ENCODE data around the gene WBP2. TPM values are rescaled to one million over a fixed set of nuclear protein-coding genes. Genes with fewer than 3 reads are reported as not detected.

WBP2 gene
- total and polyA plus RNA-seq, 9 of the 15 experiments (the other 6 are each of a cell fraction or from before 2014, with no cell fraction given): 2.2 to 74.3 (median 20.0) TPM

DNA sequence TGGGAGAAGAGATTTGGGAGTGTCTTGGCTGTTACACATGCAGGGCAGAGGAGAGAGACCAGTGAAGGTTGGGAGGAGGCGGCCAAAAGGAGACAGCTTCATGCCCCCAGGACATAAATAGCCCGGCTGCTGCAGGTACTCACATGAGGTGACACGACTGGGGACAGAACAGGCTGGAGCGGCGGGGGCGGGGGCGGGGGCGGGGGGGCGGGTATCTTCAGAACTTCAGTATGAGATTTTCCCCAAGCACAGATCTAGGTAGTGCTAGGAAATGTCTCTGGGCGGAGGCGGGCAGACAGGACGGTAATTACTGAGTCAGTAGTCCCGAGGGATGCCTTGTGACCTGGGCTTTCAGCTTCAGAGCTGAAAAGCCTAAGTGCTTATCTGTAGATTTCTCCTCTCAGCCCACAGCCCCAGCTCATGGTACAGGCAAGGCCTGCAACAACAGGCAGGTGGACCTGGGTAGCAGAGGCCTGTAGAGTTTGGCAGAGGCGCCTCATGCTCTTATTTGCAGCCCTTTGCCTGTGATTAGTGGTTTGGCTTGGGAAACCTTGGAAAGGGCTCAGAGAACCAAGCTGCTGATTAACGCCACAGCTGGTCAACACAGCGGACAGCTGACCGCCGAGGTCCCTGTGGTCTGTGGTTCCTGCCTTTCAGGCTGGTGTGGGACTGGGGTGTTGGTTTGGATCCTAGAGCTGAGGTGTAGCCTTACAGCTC, 46.1 kb downstream of the WBP2 start (continued):
- TF ChIP-seq SPI1 (IDR thresholded peaks at IDR 0.05; ENCODE audit: borderline replicate concordance, low read depth, low read length): no peak

DNA sequence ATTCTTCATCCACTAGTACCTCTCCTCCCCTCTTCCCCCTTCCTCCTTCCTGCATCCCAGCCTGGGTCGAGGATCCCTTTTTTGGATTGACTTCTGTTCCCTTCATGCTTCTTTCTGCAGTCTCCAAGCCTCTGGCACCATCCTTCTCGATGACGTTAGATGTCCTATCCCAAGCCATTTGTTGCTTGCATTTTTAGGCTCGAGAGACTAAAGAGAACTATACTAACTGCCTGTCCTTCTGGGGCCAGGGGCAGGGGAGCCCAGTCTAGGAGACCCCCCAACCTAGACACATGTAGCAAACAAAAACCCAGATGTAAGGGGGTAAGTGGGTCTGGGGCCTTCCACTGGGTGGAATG, 46.6 kb downstream of the WBP2 start:
- in situ Hi-C loops (cut with MboI) (no loop called here), intact Hi-C loops (cut with micrococcal nuclease) (no loop called here)
- Histone ChIP-seq H3K36me3 (ENCODE audit: control insufficient read depth, insufficient read depth, low read length) (peaks cover 31% of the 10 kb centered on the region; the same call in 2 of the 3 replicates), H3K9me1 (ENCODE audit: control insufficient read depth, insufficient read depth, low read length) (no peaks in the 10 kb centered on the region), H3K9ac (ENCODE audit: insufficient read depth in 1 of 2, low read depth in 2 of 2, low read length in 2 of 2) (no peak overlapping the region; a peak in 1 of 4 replicates), H3K27me3 (ENCODE audit: control insufficient read depth in 2 of 2, insufficient read depth in 2 of 2, low read length in 2 of 2) (no peaks in the 10 kb centered on the region), H2AFZ (ENCODE audit: low read depth, low read length) (no peak overlapping the region), H3K4me2 (ENCODE audit: insufficient read depth, low read length) (no peak overlapping the region), H3K79me2 (ENCODE audit: control insufficient read depth, insufficient read depth, low read length) (no peaks in the 10 kb centered on the region), H3K4me1 (replicated peaks in 1 of 2; ENCODE audit: control insufficient read depth in 2 of 2, insufficient read depth in 2 of 2, low read length in 2 of 2) (peaks cover 10 to 20% of the 10 kb centered on the region in 2 experiments), H4K20me1 (replicated peaks; ENCODE audit: control insufficient read depth, insufficient read depth, low read length) (no peaks in the 10 kb centered on the region), H3K27ac (ENCODE audit: extremely low read depth, low read depth, low read length) (no peak overlapping the region; the same call in 2 of the 3 replicates), H3K4me3 (no peak overlapping the region), H3K9me3 (replicated peaks; ENCODE audit: control insufficient read depth, insufficient read depth, low read depth, low read length) (no peaks in the 10 kb centered on the region)
- FAIRE-seq: no peak
- no peak for DNase-seq (ENCODE audit: extremely low read depth in 1 of 4, low spot score in 3 of 4)
- ChIA-PET POLR2A (interaction anchor here (0.6 to 4.1 kb wide), 9 partner anchors 9 to 437 kb away, joined by 3 to 37 read pairs (median 7); partner anchors contain the start of gene UNK), CTCF (ENCODE audit: low intra/inter-chr PET ratio) (no interaction called here)
- no peak for ATAC-seq
- no TSS peak for BruUV-seq (replicated peaks)
- TF ChIP-seq TEAD1 (CRISPR knock-in tag; IDR thresholded peaks at IDR 0.05) (no peak), ZNF41 (CRISPR knock-in tag; conservative IDR thresholded peaks at IDR 0.05) (0 out of 2 replicates have a peak, but pooled peaks have one; percentile 13)
- WGBS (ENCODE audit: insufficient coverage, low coverage, missing lambda C conversion rate): 51% methylated on average over 4 of the region's 4 CpGs

Measured in K562 (cell line).